ENCODE measurements around the gene CCR3. TPM values are rescaled to one million over a fixed set of nuclear protein-coding genes. Genes with fewer than 3 reads are reported as not detected.

CCR3 gene
- polyA plus RNA-seq, 1 donor (not counting 4 experiments of a cell fraction or from before 2014, with no cell fraction given), result 0.16 TPM

DNA sequence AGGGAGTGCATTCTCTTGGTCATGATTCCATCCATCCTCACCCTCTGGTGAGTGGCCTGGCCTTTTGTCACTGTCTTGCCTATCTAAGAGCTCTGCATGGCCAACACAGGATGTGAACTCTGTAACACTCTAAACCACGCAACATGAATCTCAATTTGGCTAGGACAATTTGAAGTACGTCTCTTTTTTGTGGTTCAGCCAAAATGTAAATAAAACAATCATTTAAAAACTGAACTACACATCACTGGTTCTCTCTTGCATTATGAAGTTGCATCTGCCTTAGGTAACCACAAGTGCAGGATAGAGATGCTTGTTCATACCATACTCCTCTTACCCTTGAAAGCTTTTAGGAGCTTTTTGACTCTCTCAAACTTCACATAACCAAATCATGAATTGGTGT is 27.3 kb downstream of the CCR3 start:
- Histone ChIP-seq H3K9ac (ENCODE audit: control insufficient read depth, extremely low read depth, insufficient read depth, low read length) (no peak overlapping the region), H3K36me3 (ENCODE audit: control insufficient read depth in 2 of 2, extremely low read depth in 1 of 2, insufficient read depth in 2 of 2, low read length in 2 of 2) (no peaks in the 10 kb centered on the region), H4K20me1 (ENCODE audit: control insufficient read depth, extremely low read depth, insufficient read depth, low read length) (no peaks in the 10 kb centered on the region), H3K9me3 (ENCODE audit: control insufficient read depth, low read depth, low read length) (no peaks in the 10 kb centered on the region), H3K4me3 (ENCODE audit: control insufficient read depth in 2 of 3, extremely low read depth in 1 of 3, insufficient read depth in 2 of 3, low read depth in 1 of 3, low read length in 3 of 3) (no peak overlapping the region), H3K27me3 (ENCODE audit: control insufficient read depth, extremely low read depth, insufficient read depth, low read length) (no peaks in the 10 kb centered on the region), H3K79me2 (ENCODE audit: control insufficient read depth, insufficient read depth, low read length) (no peaks in the 10 kb centered on the region), H3K4me1 (ENCODE audit: control insufficient read depth, extremely low read depth, insufficient read depth, low read length) (no peaks in the 10 kb centered on the region), H3K4me2 (ENCODE audit: control insufficient read depth, extremely low read depth, insufficient read depth, low read depth, low read length) (no peak overlapping the region), H3K27ac (ENCODE audit: control insufficient read depth, insufficient read depth, low read length) (no peak overlapping the region), H2AFZ (ENCODE audit: control insufficient read depth, low read length) (no peak overlapping the region), H3K9me1 (ENCODE audit: control insufficient read depth, extremely low read depth, insufficient read depth, low read length) (no peaks in the 10 kb centered on the region)
- TF ChIP-seq, protein P1, sequence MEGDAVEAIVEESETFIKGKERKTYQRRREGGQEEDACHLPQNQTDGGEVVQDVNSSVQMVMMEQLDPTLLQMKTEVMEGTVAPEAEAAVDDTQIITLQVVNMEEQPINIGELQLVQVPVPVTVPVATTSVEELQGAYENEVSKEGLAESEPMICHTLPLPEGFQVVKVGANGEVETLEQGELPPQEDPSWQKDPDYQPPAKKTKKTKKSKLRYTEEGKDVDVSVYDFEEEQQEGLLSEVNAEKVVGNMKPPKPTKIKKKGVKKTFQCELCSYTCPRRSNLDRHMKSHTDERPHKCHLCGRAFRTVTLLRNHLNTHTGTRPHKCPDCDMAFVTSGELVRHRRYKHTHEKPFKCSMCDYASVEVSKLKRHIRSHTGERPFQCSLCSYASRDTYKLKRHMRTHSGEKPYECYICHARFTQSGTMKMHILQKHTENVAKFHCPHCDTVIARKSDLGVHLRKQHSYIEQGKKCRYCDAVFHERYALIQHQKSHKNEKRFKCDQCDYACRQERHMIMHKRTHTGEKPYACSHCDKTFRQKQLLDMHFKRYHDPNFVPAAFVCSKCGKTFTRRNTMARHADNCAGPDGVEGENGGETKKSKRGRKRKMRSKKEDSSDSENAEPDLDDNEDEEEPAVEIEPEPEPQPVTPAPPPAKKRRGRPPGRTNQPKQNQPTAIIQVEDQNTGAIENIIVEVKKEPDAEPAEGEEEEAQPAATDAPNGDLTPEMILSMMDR (optimal IDR thresholded peaks at IDR 0.05 in 1 of 3, IDR thresholded peaks at IDR 0.05 in 1 of 3, conservative IDR thresholded peaks at IDR 0.05 in 1 of 3; ENCODE audit: extremely low read depth in 1 of 3, insufficient read depth in 2 of 3, low read length in 3 of 3), result no peak
- TF ChIP-seq EZH2 (IDR thresholded peaks at IDR 0.05; ENCODE audit: low read length), result no peak
- dilution Hi-C loops (cut with MboI; ENCODE audit: extremely low pct_ligation_motif_present, low sequenced_read_pairs), result no loop called here
- FAIRE-seq (no peak), DNase-seq (ENCODE audit: low read depth, low spot score) (no peak)

DNA sequence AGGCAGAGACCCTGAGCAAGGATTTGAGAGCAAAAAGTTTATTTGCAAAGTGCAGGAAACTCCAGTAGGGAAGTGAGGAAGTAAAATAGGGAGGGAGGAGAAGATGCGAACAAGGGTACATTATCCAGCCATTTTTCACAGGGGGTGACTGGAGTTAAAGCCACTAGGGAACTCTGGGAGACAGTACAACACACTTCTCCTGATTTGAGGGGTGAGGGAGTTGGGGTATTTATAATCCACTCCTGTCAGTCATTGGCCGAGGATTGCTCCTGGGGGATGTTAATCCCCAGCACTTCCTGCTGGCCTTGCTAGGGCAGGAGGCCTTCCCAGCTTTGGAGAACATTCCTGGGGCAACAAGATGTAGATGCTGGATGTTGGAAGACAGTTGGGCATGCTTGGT is 28.2 kb downstream of the CCR3 start:
- no peak overlapping the region for H2AFZ ChIP-seq (ENCODE audit: control insufficient read depth, low read length)
- H3K4me3 ChIP-seq (ENCODE audit: control insufficient read depth in 2 of 3, extremely low read depth in 1 of 3, insufficient read depth in 2 of 3, low read depth in 1 of 3, low read length in 3 of 3), result no peak overlapping the region
- H3K4me1 ChIP-seq (ENCODE audit: control insufficient read depth, extremely low read depth, insufficient read depth, low read length), result no peaks in the 10 kb centered on the region
- no peaks in the 10 kb centered on the region for H4K20me1 ChIP-seq (ENCODE audit: control insufficient read depth, extremely low read depth, insufficient read depth, low read length)
- TF ChIP-seq EZH2 (IDR thresholded peaks at IDR 0.05; ENCODE audit: low read length), result no peak
- TF ChIP-seq, protein P1 (optimal IDR thresholded peaks at IDR 0.05 in 1 of 3, IDR thresholded peaks at IDR 0.05 in 1 of 3, conservative IDR thresholded peaks at IDR 0.05 in 1 of 3; ENCODE audit: extremely low read depth in 1 of 3, insufficient read depth in 2 of 3, low read length in 3 of 3), result no peak
- H3K27ac ChIP-seq (ENCODE audit: control insufficient read depth, insufficient read depth, low read length), result no peak overlapping the region
- H3K9me3 ChIP-seq (ENCODE audit: control insufficient read depth, low read depth, low read length), result no peaks in the 10 kb centered on the region
- FAIRE-seq (no peak), DNase-seq (ENCODE audit: low read depth, low spot score) (no peak)
- H3K79me2 ChIP-seq (ENCODE audit: control insufficient read depth, insufficient read depth, low read length), result no peaks in the 10 kb centered on the region
- H3K27me3 ChIP-seq (ENCODE audit: control insufficient read depth, extremely low read depth, insufficient read depth, low read length), result no peaks in the 10 kb centered on the region
- dilution Hi-C loops (cut with MboI; ENCODE audit: extremely low pct_ligation_motif_present, low sequenced_read_pairs), result no loop called here
- no peak overlapping the region for H3K9ac ChIP-seq (ENCODE audit: control insufficient read depth, extremely low read depth, insufficient read depth, low read length)
- H3K4me2 ChIP-seq (ENCODE audit: control insufficient read depth, extremely low read depth, insufficient read depth, low read depth, low read length), result no peak overlapping the region
- H3K9me1 ChIP-seq (ENCODE audit: control insufficient read depth, extremely low read depth, insufficient read depth, low read length), result no peaks in the 10 kb centered on the region
- H3K36me3 ChIP-seq (ENCODE audit: control insufficient read depth in 2 of 2, extremely low read depth in 1 of 2, insufficient read depth in 2 of 2, low read length in 2 of 2), result no peaks in the 10 kb centered on the region
